ENCODE results near the gene CYP3A5. TPM values are rescaled to one million over a fixed set of nuclear protein-coding genes. Genes with fewer than 3 reads are reported as not detected.

Gene CYP3A5
- total and polyA plus RNA-seq, 9 of the 15 experiments (the other 6 are each of a cell fraction or from before 2014, with no cell fraction given), result 0.73 to 2.8 (median 1.5) TPM

DNA sequence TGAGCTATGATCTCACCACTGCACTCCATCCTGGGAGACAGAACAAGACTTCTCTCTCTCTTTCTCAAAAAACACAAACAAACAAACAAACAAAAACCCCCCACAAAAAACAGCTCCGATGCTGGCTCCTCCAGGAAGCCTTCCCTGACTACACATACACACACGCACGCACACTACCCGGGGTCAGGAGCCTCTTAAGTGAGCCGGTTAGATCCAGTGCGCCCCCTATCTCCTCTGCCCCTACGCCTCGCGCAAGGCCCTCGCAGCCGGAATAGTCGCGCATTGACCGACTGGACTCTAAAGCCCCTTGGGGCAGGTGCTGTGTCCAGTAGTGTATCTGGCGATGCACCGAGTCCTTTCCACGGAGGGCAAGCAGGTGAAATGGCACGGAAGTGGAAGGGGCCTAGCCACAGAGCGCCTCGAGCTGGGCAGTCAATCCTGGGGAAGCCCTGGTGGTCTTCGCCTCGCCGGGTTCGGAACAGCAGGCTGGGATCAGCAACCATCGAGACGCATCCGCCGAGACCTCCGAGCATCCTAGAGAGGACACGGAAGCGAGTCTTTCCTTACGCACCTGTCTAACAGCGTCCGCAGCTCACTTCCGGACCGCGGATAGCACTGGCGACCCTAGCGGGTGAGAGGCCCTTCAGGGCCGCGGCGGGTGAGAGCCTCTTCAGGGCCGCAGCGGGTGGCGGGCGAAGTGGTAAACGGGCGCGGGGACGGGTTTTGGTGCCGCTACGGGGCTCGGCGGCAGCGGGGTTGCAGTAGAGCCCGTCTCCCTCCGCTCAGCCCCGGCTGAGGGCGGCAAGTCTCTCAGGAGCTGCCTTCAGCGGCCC, 63.2 kb downstream of the CYP3A5 start, which contains the start of gene ZSCAN25 (continued):
- TF ChIP-seq, protein P1, sequence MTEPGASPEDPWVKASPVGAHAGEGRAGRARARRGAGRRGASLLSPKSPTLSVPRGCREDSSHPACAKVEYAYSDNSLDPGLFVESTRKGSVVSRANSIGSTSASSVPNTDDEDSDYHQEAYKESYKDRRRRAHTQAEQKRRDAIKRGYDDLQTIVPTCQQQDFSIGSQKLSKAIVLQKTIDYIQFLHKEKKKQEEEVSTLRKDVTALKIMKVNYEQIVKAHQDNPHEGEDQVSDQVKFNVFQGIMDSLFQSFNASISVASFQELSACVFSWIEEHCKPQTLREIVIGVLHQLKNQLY (CRISPR knock-in tag; conservative IDR thresholded peaks at IDR 0.05), result peak in 1 of 2 experiments; percentile 78; a peak in 1 of 4 replicates
- TF ChIP-seq MAZ (CRISPR knock-in tag; conservative IDR thresholded peaks at IDR 0.05 in 1 of 2, IDR thresholded peaks at IDR 0.05 in 1 of 2), result peak; percentile 73 to 91
- TF ChIP-seq, protein P2, sequence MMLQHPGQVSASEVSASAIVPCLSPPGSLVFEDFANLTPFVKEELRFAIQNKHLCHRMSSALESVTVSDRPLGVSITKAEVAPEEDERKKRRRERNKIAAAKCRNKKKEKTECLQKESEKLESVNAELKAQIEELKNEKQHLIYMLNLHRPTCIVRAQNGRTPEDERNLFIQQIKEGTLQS (IDR thresholded peaks at IDR 0.05), result no peak; the same call in 1 of the 2 replicates
- TF ChIP-seq, protein P2 (CRISPR knock-in tag; conservative IDR thresholded peaks at IDR 0.05), result peak; percentile 59; the same call in 1 of the 2 replicates
- TF ChIP-seq OTX1 (CRISPR knock-in tag; IDR thresholded peaks at IDR 0.05), result no peak; the same call in none of the 2 replicates
- no peak for TF ChIP-seq HNRNPK (IDR thresholded peaks at IDR 0.05; ENCODE audit: low read depth, low read length, poor library complexity, severe bottlenecking)
- no peak for TF ChIP-seq EZH2 (IDR thresholded peaks at IDR 0.05; ENCODE audit: borderline replicate concordance, low read depth, low read length)
- TF ChIP-seq, protein P3, sequence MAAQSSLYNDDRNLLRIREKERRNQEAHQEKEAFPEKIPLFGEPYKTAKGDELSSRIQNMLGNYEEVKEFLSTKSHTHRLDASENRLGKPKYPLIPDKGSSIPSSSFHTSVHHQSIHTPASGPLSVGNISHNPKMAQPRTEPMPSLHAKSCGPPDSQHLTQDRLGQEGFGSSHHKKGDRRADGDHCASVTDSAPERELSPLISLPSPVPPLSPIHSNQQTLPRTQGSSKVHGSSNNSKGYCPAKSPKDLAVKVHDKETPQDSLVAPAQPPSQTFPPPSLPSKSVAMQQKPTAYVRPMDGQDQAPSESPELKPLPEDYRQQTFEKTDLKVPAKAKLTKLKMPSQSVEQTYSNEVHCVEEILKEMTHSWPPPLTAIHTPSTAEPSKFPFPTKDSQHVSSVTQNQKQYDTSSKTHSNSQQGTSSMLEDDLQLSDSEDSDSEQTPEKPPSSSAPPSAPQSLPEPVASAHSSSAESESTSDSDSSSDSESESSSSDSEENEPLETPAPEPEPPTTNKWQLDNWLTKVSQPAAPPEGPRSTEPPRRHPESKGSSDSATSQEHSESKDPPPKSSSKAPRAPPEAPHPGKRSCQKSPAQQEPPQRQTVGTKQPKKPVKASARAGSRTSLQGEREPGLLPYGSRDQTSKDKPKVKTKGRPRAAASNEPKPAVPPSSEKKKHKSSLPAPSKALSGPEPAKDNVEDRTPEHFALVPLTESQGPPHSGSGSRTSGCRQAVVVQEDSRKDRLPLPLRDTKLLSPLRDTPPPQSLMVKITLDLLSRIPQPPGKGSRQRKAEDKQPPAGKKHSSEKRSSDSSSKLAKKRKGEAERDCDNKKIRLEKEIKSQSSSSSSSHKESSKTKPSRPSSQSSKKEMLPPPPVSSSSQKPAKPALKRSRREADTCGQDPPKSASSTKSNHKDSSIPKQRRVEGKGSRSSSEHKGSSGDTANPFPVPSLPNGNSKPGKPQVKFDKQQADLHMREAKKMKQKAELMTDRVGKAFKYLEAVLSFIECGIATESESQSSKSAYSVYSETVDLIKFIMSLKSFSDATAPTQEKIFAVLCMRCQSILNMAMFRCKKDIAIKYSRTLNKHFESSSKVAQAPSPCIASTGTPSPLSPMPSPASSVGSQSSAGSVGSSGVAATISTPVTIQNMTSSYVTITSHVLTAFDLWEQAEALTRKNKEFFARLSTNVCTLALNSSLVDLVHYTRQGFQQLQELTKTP (IDR thresholded peaks at IDR 0.05; ENCODE audit: low read depth in 1 of 2, partially characterized antibody in 2 of 2), result peak in 1 of 2 experiments; percentile 61
- TF ChIP-seq, protein P4, sequence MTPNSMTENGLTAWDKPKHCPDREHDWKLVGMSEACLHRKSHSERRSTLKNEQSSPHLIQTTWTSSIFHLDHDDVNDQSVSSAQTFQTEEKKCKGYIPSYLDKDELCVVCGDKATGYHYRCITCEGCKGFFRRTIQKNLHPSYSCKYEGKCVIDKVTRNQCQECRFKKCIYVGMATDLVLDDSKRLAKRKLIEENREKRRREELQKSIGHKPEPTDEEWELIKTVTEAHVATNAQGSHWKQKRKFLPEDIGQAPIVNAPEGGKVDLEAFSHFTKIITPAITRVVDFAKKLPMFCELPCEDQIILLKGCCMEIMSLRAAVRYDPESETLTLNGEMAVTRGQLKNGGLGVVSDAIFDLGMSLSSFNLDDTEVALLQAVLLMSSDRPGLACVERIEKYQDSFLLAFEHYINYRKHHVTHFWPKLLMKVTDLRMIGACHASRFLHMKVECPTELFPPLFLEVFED (CRISPR knock-in tag; conservative IDR thresholded peaks at IDR 0.05), result no peak
- peak; percentile 58 for TF ChIP-seq ARID1B (IDR thresholded peaks at IDR 0.05)
- no peak for TF ChIP-seq ZNF764 (CRISPR knock-in tag; IDR thresholded peaks at IDR 0.05; ENCODE audit: low read depth)
- TF ChIP-seq, protein P5, sequence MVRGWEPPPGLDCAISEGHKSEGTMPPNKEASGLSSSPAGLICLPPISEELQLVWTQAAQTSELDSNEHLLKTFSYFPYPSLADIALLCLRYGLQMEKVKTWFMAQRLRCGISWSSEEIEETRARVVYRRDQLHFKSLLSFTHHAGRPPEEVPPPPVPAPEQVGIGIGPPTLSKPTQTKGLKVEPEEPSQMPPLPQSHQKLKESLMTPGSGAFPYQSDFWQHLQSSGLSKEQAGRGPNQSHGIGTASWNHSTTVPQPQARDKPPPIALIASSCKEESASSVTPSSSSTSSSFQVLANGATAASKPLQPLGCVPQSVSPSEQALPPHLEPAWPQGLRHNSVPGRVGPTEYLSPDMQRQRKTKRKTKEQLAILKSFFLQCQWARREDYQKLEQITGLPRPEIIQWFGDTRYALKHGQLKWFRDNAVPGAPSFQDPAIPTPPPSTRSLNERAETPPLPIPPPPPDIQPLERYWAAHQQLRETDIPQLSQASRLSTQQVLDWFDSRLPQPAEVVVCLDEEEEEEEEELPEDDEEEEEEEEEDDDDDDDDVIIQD (CRISPR knock-in tag; IDR thresholded peaks at IDR 0.05), result no peak
- no peak for TF ChIP-seq ARHGAP35 (IDR thresholded peaks at IDR 0.05; ENCODE audit: partially characterized antibody)
- TF ChIP-seq ESRRA (IDR thresholded peaks at IDR 0.05; ENCODE audit: borderline replicate concordance, low read depth), result peak; percentile 77
- TF ChIP-seq POLR2A (conservative IDR thresholded peaks at IDR 0.05), result peak; percentile 96
- peak; percentile 42; the same call in 1 of the 2 replicates for TF ChIP-seq EHMT2 (IDR thresholded peaks at IDR 0.05)
- peak; percentile 94 for TF ChIP-seq CC2D1A (IDR thresholded peaks at IDR 0.05)
- TF ChIP-seq ZBTB17 (CRISPR knock-in tag; IDR thresholded peaks at IDR 0.05), result peak; percentile 64

All from K562 (cell line).